ENCODE measurements around the gene NPEPL1. TPM values are rescaled to one million over a fixed set of nuclear protein-coding genes. Genes with fewer than 3 reads are reported as not detected.

Gene NPEPL1
- total and polyA plus RNA-seq, 11 donors = 18.1 to 33.4 (median 30.1) TPM

GRCh38 chr20:58715801-58716475 is 23.3 kb downstream of the NPEPL1 start:
- WGBS, 4 donors = 89 to 92% (median 91%) methylated on average over 8 to 18 of the region's 18 CpGs
- no peaks in the 10 kb centered on the region for H3K9me3 ChIP-seq
- H3K4me1 ChIP-seq = no peaks in the 10 kb centered on the region
- intact Hi-C loops (cut with DNase I) = no loop called here
- no peak overlapping the region for H3K27ac ChIP-seq
- peaks cover 0 to 12% (median 0%) of the 10 kb centered on the region in 9 donors for H3K27me3 ChIP-seq
- no peak for TF ChIP-seq CTCF (IDR thresholded peaks at IDR 0.05)
- no peak overlapping the region for H3K4me3 ChIP-seq
- ATAC-seq (peak in 1 of 4 donors; percentile 2), DNase-seq (peak in 3 of 5 donors; percentile 3 to 39 (median 13))
- H3K36me3 ChIP-seq = peaks cover 0 to 17% (median 0%) of the 10 kb centered on the region in 9 donors

- H3K4me3 ChIP-seq = no peak overlapping the region
- intact Hi-C loops (cut with DNase I) = no loop called here
- WGBS, 4 donors = 73 to 86% (median 75%) methylated on average over 9 to 23 of the region's 23 CpGs
- no peak overlapping the region for H3K27ac ChIP-seq
- no peak for TF ChIP-seq POLR2A (IDR thresholded peaks at IDR 0.05)
- TF ChIP-seq CTCF (IDR thresholded peaks at IDR 0.05) = no peak
- ATAC-seq (peak in 1 of 4 donors; percentile 8), DNase-seq (peak in 4 of 5 donors; percentile 7 to 52 (median 18))
- no peaks in the 10 kb centered on the region for H3K4me1 ChIP-seq
- H3K27me3 ChIP-seq = peaks cover 0 to 19% (median 3%) of the 10 kb centered on the region in 9 donors
- H3K36me3 ChIP-seq = peaks cover 0 to 17% (median 0%) of the 10 kb centered on the region in 9 donors
- no peaks in the 10 kb centered on the region for H3K9me3 ChIP-seq
Observed at GRCh38 chr20:58716476-58717277, 24.1 kb downstream of the NPEPL1 start.

GRCh38 chr20:58717278-58718091 is 24.9 kb downstream of the NPEPL1 start:
- no peaks in the 10 kb centered on the region for H3K4me1 ChIP-seq
- ATAC-seq (peak in 1 of 4 donors; percentile 3), DNase-seq (peak in 4 of 5 donors; percentile 4 to 51 (median 17))
- peaks cover 0 to 27% (median 4%) of the 10 kb centered on the region in 9 donors for H3K27me3 ChIP-seq
- intact Hi-C loops (cut with DNase I) = no loop called here
- peaks cover 0 to 17% (median 0%) of the 10 kb centered on the region in 9 donors for H3K36me3 ChIP-seq
- H3K4me3 ChIP-seq = no peak overlapping the region
- H3K9me3 ChIP-seq = no peaks in the 10 kb centered on the region
- H3K27ac ChIP-seq = no peak overlapping the region
- TF ChIP-seq POLR2A (IDR thresholded peaks at IDR 0.05) (no peak), CTCF (IDR thresholded peaks at IDR 0.05) (no peak)
- 84 to 87% (median 86%) methylated on average over 14 to 23 of the region's 23 CpGs for WGBS, 4 donors
